Skin epidermis (tissue), 12 donors: Measurements from ENCODE around the gene NDUFB1.
A peak's percentile ranks its signal among the peaks of the same experiment; 100 is the strongest.

Source experiments
- H3K27ac ChIP-seq, 21 experiments: fragments of 200-600 bp; sonication (generic) in 11 of 21; one replicate each; pipeline ENCODE4 v1.5.0; 2020; ENCODE audit warnings: mild to moderate bottlenecking in 3 of 21, inconsistent platforms in 2 of 21, moderate library complexity in 2 of 21
- H3K4me3 ChIP-seq, 7 experiments: fragments of 200-600 bp; sonication (generic) in 2 of 7; one replicate each; pipeline ENCODE4 v1.5.0; 2020; ENCODE audit warnings: inconsistent platforms in 2 of 7, mild to moderate bottlenecking in 2 of 7, moderate library complexity in 1 of 7

The NDUFB1 gene

DNA sequence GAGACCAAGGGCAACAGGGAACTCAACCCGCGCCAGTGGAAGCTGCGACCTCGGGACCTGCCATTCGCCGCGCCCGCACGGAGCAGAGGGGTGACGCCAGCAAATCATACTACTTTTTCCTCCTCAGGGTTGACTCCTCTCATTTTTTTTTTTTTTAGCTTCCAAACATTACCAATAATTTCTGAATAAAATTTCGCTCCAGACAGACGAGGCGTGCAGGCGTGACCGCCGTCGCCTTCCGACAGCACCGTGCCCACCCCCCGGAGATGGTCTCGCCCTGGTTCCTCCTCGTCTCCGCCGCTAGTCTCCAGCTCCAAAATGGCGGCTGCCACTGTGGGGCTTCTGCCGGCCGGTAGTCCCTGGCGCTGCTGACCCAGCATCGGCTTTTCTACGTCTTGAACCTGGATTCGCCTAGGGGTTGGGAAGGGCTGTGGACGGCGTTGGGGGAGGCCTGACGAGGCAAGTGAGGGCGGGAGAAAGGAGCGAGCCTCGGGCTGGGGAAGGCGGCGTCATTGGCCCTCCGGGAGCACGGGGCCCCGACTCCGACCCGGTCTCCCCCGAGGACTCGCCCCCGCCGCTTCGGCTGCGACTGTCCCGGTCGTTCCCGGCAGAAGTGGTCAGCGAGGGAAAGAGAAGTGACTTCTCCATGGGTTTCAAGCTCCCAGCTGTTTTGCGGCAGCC is at the start of gene NDUFB1, which contains the start of gene CPSF2:
TSS of gene NDUFB1 (minus strand) at position 37 of the 681 bp plus-strand sequence. CDS start 4,069 bp downstream, outside the sequence.
TSS of gene CPSF2 (plus strand) at position 300 of the 681 bp plus-strand sequence. CDS start 9,016 bp downstream, outside the sequence.
- H3K4me3 ChIP-seq = peak within 1 kb of the TSS; percentile 68 to 96 (median 82)
- H3K27ac ChIP-seq = peak within 1 kb of the TSS; percentile 86 to 99 (median 96)

DNA sequence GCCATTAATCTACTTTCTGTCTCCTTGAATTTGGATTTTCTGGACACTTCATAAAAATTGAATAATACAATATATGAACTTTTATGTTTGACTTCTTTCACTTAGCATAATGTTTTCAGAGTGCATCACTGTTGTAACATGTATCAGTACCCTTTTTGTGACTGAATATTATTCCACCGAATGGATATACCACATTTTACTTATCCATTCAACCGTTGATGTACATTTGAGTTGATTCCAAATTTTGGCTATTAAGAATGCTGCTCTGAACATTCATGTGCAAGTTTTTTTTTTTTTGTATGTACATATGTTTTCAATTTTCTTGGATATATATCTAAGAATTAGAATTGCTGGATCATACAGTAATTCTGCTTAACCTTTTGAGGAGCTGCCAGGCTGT is 43.5 kb upstream of the NDUFB1 start:
- Histone ChIP-seq H3K4me3 (no peak overlapping the region), H3K27ac (no peak overlapping the region)

DNA sequence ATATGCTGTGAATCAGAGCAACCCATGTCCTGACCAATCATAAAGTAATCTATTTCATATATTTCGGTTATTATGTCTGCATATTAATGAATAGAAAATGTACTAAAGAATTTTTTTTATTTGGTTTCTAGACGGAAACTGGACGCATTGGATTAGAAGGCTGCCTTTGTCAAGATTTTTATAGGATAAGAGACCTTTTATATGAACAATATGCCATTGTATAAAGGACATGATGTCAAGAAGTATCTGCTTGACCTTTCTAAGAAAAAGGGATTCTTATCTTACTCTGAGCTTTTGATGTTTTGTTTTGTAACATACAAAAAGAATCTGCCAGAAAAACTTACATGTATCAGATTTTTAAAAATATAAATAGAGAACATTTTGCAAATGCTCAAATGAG is 40.0 kb upstream of the NDUFB1 start:
- Histone ChIP-seq H3K27ac (no peak overlapping the region), H3K4me3 (no peak overlapping the region)

DNA sequence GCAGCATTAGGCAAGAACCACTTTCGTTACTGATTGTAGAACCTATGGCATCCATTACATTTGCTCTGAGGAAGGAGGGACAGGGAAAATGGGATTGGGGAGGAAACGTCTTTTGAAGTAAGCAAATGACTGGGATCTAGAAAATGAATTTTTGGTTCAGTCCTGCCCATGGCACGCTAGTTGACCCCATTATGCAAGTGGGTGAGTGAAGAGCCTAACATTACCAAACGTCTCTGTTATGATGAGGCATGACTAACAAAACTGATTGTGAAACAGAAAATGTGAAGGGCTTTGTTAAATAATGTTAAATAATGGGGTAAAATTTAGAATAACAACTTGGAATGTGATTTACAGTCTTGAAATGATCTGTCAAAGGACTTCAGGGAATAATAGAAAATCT is 39.1 kb upstream of the NDUFB1 start:
- peak overlapping the region in 3 of 21 experiments; percentile 14 to 51 (median 35) for H3K27ac ChIP-seq
- no peak overlapping the region for H3K4me3 ChIP-seq

DNA sequence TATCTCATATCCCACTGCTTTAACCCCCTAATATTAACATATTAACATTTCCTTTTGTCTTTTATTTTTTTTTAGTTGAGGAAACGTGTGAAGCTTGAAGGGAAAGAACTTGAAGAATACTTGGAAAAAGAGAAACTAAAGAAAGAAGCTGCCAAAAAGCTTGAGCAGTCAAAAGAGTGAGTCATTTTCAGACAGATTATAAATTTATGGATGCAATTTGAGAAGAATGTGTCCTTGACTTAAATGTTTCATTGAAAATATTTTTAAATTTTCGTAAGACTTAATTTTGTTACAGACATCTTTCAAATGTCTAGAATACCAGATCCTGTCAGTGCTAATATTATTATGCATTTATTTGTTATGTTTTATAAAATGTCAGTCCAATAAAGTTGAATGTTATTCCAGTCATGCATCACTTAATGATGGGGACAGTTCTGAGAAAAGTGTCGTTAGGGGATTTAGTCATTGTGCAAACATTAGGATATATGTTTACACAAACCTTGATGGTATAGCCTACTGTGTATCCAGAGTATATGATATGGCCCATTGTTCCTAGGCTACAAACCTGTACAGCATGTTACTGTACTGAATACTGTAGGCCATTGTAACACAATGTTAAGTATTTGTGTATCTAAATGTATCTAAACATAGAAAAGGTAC is 32.9 kb upstream of the NDUFB1 start:
- Histone ChIP-seq H3K27ac (peak overlapping the region in 1 of 21 experiments; percentile 31), H3K4me3 (no peak overlapping the region)

DNA sequence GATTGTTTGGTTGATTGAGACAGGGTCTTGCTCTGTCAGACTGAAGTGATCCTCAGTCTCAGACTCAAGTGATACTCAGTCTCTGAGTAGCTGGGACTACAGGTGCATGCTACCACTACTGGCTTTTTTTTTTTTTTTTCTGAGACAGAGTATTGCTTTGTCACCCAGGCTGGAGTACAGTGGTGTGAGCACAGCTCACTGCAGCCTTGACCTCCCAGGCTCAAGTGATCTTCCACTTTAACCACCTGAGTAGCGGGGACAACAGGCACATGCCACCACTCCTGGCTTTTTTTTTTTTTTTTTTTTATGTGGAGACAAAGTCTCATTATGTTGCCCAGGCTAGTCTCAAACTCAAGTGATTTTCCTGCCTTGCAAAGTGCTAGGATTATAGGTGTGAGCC is 32.1 kb upstream of the NDUFB1 start:
- H3K27ac ChIP-seq = peak overlapping the region in 1 of 21 experiments; percentile 31

DNA sequence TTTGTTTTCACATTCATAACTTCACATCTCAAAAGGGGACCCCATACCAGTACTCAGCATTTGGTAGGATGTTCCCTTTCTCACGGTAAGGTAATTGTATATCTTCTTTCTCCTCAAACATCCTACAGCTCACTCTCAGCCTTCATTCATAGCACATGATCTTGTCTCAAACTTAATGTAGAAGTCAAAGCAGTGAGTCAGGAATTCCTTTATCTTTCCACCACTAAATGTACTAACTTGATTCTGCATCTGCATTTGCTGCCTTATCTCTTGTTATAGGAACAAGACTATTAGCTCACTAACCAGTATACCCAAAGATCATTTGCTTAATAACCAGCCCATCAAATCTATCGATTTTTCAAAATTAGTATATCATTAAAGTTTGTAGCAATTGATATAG is 23.2 kb upstream of the NDUFB1 start:
- H3K27ac ChIP-seq = no peak overlapping the region
- H3K4me3 ChIP-seq = no peak overlapping the region

More for the DNA sequence above, 32.1 kb upstream of the NDUFB1 start:
- H3K4me3 ChIP-seq = no peak overlapping the region

DNA sequence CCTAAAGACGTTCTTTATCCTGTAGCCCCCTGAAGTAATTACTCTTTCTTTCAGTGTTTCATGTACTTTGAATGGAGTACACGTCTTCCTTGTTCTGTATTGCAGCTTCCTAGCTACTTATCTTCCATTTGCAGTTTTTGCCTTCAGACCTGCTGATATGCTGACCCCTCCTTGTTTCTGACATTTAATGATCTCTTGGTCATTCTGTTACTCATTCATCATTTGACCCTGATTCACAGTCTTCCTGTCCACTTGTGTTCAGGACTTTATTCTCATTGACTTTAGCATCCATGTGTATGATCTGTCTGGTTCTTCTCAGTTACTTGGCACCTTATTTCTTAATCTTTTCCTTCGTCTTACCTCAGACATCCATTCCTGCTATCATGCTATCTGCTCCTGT is 22.5 kb upstream of the NDUFB1 start:
- Histone ChIP-seq H3K27ac (no peak overlapping the region), H3K4me3 (no peak overlapping the region)

DNA sequence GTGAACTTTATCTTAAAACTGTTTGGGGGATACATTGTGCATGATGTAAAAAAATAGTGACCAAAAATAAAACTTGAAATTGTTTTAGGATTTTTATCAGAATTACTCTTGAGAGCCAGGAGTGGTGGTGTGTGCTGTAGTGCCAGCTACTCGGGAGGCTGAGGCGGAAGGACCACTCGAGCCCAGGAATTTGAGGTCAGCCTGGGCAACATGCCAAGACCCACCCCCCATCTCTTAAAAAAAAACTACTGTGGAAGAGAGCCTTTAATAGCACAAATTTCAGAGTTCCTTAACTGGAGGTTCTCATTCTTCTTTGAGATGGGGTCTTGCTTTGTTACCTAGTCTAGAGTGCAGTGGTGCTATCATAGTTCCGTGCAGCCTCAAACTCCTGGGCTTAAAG is 21.8 kb upstream of the NDUFB1 start:
- no peak overlapping the region for H3K4me3 ChIP-seq

DNA sequence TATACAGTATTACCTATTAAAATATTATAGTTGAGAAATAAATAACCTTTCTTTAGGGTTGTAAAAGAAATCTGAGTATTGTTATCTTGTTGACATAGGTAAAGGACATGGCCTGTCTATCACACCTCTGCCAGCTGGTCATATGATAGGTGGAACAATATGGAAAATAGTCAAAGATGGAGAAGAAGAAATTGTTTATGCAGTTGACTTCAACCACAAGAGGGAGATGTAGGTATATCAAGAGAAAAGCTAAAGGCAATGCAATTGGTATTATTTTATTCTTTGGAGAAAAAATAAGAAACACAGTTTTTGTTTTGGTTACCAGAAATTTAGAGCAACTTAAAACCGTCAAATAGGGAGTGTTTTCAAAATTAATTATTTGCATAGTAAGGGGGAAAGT is 13.8 kb upstream of the NDUFB1 start:
- Histone ChIP-seq H3K4me3 (no peak overlapping the region), H3K27ac (no peak overlapping the region)

More for the DNA sequence above, 21.8 kb upstream of the NDUFB1 start:
- H3K27ac ChIP-seq = no peak overlapping the region

DNA sequence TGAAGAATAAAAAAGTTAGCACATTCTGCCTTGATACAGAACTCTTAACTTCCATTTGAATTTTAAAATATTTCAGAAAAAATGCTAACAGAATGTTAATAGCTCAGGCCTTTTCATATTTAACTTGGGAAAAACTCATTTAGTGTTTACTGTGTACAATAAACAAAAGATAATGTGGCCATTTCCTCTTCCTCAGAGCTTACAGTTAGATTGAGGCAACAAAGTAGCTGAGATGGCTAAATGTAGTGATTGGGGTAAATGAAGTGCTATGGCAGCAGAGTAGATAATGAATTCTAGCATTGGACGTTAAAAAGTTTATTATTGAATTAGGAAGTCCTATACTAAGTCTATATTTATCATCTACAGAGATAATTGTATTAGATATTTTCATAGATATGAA is 12.9 kb upstream of the NDUFB1 start:
- Histone ChIP-seq H3K4me3 (no peak overlapping the region), H3K27ac (no peak overlapping the region)

DNA sequence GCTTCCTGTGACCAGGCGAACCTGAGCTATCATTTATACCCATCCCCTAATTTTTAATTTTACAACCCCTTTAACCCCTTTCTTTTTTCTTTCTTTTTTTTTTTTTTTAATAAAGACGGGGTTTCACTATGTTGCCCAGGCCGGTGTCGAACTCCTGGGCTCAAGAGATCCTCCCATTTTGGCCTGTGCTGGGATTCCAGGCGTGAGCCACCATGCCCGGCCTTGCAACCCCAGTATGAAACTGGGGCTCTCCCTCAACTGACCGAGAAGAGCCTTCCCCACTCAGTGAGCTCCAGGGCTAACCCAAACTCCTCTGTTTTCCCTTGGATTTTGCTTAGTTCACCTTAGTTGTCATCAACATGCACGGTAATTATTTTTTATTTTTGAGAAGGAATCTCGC is 1.3 kb upstream of the NDUFB1 start:
- Histone ChIP-seq H3K27ac (peak overlapping the region in 20 of 21 experiments; percentile 86 to 99 (median 96)), H3K4me3 (peak overlapping the region; percentile 68 to 96 (median 82))

DNA sequence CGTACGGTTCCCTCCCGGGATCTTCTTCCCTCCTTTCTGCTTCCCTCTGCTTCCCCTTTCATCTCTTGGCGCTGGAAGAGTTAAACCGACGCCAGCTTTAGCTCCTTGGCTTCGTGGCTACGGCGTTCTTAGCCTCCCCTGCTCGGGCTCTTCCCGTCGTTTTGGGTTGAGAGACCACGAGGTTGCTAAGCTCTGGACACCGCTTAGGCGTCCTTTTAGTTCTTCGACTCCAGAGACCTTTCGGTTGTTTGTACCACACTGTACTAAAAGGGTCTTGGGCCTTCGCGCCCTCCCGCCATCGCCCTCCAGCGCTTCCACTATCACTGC is 808 bp upstream of the NDUFB1 start:
- Histone ChIP-seq H3K4me3 (peak overlapping the region; percentile 68 to 96 (median 82)), H3K27ac (peak overlapping the region; percentile 86 to 99 (median 96))

DNA sequence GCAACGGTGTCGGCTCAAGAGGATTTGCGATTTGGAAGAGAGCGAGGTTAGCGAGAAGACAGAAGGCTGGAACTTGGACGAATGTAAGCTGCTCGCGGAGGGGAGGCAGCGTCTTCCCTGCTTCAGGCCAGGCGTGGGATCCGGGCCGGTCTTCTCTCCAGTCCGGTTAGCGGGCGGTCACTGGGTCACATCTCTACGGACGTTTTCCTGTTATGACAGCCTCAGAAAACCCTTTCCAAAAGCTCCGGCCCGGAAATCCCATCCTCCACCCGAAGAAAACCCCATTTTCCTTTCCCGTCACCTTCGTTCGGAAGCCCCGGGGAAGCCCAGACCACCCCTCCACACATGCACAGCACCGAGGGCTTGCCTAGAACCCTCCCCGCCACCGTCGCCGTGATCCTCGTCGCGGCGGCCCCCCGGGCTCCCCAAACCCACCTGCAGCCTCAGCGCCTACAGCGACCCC is 268 bp downstream of the NDUFB1 start:
- Histone ChIP-seq H3K4me3 (peak overlapping the region; percentile 68 to 96 (median 82)), H3K27ac (peak overlapping the region; percentile 86 to 99 (median 96))

DNA sequence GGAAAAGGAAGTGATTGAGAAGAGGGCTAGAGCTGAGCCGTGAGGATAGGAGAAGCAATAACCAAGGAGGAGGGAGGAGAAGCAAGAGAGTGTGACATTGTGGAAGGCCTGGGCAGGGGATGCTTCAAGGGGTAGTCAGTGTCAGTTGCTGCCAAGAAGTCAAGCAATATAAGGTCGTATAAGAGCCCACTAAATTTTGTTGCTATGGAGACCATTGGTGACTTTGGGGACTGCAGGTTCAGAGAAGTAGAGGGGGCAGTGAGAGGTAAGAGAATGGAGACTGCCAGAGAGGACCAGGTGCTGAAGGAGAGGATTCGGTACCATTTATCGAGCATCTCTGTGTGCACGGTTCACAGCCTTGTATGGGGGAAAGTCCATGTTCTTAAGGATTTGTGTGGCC is 12.0 kb downstream of the NDUFB1 start:
- Histone ChIP-seq H3K4me3 (no peak overlapping the region), H3K27ac (no peak overlapping the region)

DNA sequence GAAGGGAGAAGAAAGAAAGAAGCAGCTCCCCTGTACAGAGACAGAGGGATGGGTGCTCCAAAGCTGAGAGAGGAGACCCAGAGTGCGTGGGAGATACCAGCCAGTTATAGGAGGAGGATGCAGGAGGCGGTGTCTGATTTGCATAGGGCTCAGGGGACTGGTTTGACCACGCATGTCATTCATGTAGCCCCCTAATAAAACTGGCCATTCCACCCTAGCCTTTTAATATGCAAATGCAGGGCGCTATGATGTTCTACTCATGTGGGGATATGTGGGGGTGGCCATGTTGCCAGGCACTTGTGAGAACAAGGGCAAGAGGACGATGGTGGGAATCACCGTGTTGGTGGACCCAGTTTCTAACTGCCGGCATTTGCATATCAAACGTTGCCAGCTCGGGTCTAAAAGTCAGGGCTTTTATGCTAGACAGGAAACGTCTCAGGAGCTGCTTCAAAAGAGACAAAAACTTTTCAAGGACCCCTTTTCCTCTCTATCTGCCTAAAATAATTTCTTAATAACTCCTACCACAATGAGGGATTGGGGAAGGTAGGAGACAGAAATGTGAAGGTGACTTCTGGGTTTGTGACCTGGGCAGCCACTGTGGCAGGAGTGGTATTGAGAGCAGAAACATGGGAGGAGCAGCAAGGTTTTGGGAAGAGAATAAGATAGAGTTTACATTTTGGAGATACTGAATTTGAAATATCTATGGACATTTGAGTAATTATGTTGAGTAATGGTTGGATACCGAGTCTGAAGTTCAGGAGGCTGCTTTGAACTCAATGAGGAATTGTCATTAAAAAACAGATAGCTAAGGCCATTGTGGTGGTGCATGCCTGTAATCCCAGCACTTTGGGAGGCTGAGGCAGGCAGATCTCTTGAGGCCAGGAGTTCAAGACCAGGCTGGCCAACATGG is 12.9 kb downstream of the NDUFB1 start:
- Histone ChIP-seq H3K4me3 (no peak overlapping the region), H3K27ac (no peak overlapping the region)

DNA sequence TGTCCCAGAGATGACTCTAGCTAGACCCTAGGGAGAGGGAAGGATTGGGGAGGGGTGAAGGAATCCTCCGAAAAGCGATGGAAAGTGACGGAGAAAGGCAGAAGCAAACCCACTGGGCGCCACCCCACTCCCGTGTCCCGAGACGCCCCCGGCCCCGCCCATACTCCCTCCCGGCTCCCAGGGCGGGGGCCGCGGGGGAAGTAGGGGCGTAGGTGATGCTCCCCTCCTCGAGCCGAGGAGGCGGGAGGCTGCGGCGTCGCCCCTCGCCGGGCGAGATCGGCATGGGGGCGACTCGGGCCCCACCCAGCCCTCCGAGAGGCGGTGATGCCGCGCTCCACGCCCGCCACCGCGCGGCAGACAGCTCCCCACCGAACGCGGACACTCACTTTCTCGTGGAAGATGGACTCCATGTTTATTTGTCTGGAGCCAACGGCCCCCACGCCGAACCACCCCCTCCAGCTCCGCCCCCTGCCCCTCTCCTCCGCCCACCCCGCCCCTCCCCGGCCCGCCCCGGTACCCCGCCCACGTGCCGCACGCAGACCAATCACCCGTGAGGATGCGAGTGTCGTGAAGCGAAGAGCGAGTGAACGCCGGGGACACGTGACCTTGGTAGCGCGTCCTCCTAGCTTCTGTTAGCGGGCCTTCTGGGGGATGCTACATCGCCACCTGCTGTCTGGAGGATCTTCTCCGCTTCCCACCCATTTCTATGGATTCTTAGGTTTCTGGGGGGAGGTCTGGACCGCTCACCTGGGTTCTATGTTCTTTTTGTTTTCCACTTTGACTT is 15.2 kb downstream of the NDUFB1 start, which contains the start of gene ATXN3:
TSS of gene ATXN3 (minus strand) at position 440 of the 784 bp plus-strand sequence. CDS start at position 410, 30 bp downstream.
- Histone ChIP-seq H3K4me3 (peak within 1 kb of the TSS; percentile 67 to 99 (median 95)), H3K27ac (peak within 1 kb of the TSS; percentile 66 to 99 (median 96))

DNA sequence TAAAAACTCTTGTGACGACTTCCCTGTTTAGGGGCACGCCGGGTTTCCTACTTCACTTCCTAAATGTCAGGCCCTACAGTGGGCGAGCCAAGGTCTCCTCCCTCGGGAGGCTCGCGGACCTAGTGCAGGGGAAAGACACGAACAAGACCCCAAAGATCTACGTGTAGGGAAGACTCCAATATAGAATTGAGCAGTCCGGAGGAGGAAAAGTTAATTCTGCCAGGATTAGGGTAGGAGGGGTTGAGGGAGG is 15.7 kb downstream of the NDUFB1 start:
- H3K27ac ChIP-seq = peak overlapping the region; percentile 66 to 99 (median 96)
- peak overlapping the region; percentile 67 to 99 (median 95) for H3K4me3 ChIP-seq
